HEK293 (cell line): ENCODE measurements around the gene VAMP5.

Source experiments
- CTCF ChIA-PET: fragments of 350-600 bp; formaldehyde crosslinking; extraction: SDS; loops from one replicate; lab custom pipeline; 2021; ENCODE audit warnings: antibody characterized with exemption; lab: Yijun Ruan, JAX
- POLR2A ChIA-PET: fragments of 300-600 bp; formaldehyde crosslinking; extraction: SDS; loops from one replicate; lab custom pipeline; 2020; ENCODE audit warnings: antibody characterized with exemption, inconsistent platforms; lab: Yijun Ruan, JAX
- H3K27ac ChIP-seq: fragments of 200-500 bp; sonication (Bioruptor generic); 2 replicates; pipeline ENCODE4 v1.5.1; 2014; ENCODE audit warnings: low read depth, low read length, control low read depth, inconsistent platforms; ENCODE audit errors: extremely low read depth
- H3K36me3 ChIP-seq, 2 experiments: fragments of 200-500 bp in 1 of 2; sonication (Bioruptor generic) in 1 of 2; 1 replicate in 1 of 2; 2 replicates in 1 of 2; pipeline ENCODE4 v1.5.1; 2014 to 2017; ENCODE audit warnings: inconsistent platforms in 2 of 2, low read length in 2 of 2; ENCODE audit not compliant: control insufficient read depth in 2 of 2, insufficient read depth in 1 of 2
- H3K4me1 ChIP-seq: fragments of 200-500 bp; sonication (Bioruptor generic); 2 replicates; pipeline ENCODE4 v1.5.1; 2014; ENCODE audit warnings: mild to moderate bottlenecking, low read length, inconsistent platforms; ENCODE audit not compliant: control insufficient read depth, insufficient read depth
- H3K4me3 ChIP-seq: 2 replicates; pipeline ENCODE4 v1.5.1; 2011; ENCODE audit warnings: low read depth, mild to moderate bottlenecking, control low read depth, low read length, moderate library complexity
- H3K9me3 ChIP-seq: fragments of 200-500 bp; sonication (Bioruptor generic); 2 replicates; pipeline ENCODE4 v1.5.1; 2014; ENCODE audit warnings: low read depth, low read length, inconsistent platforms; ENCODE audit not compliant: control insufficient read depth, insufficient read depth
- HOXC10 ChIP-seq: sonication (generic); formaldehyde crosslinking; IDR thresholded peaks from 2 replicates; pipeline ENCODE4 v1.8.1; 2023; ENCODE audit warnings: mild to moderate bottlenecking, missing genetic modification reagents
- KLF10 ChIP-seq: fragments of 450-650 bp; IDR thresholded peaks from 2 replicates; pipeline ENCODE4 v1.5.1; 2018; ENCODE audit warnings: missing biosample characterization, mild to moderate bottlenecking, missing genetic modification characterization
- KLF16 ChIP-seq: fragments of 450-650 bp; formaldehyde crosslinking; IDR thresholded peaks from 2 replicates; pipeline ENCODE4 v1.5.1; 2017; ENCODE audit warnings: missing biosample characterization, missing genetic modification characterization
- MEIS1 ChIP-seq: sonication (generic); formaldehyde crosslinking; IDR thresholded peaks from 2 replicates; pipeline ENCODE4 v1.8.1; 2022; ENCODE audit warnings: missing genetic modification reagents, mild to moderate bottlenecking, borderline replicate concordance
- TCF7L2 ChIP-seq: IDR thresholded peaks from 2 replicates; pipeline ENCODE4 v1.6.1; 2011; ENCODE audit warnings: low read depth, mild to moderate bottlenecking, inconsistent platforms, low read length, moderate library complexity, borderline replicate concordance
- ZBTB17 ChIP-seq: fragments of 450-650 bp; formaldehyde crosslinking; IDR thresholded peaks from 2 replicates; pipeline ENCODE4 v1.5.1; 2016; ENCODE audit warnings: missing biosample characterization, missing genetic modification characterization
- ZBTB48 ChIP-seq: fragments of 450-650 bp; formaldehyde crosslinking; IDR thresholded peaks from 2 replicates; pipeline ENCODE4 v1.5.1; 2016; ENCODE audit warnings: missing biosample characterization, missing genetic modification characterization
- ZFP37 ChIP-seq: fragments of 450-650 bp; formaldehyde crosslinking; IDR thresholded peaks from 2 replicates; pipeline ENCODE4 v1.5.1; 2016; ENCODE audit warnings: missing biosample characterization, missing genetic modification characterization
- ZFP69B ChIP-seq: fragments of 450-650 bp; formaldehyde crosslinking; IDR thresholded peaks from 2 replicates; pipeline ENCODE4 v1.5.1; 2016; ENCODE audit warnings: missing biosample characterization, missing genetic modification characterization
- ZIC2 ChIP-seq: fragments of 450-650 bp; formaldehyde crosslinking; IDR thresholded peaks from 2 replicates; pipeline ENCODE4 v1.5.1; 2016; ENCODE audit warnings: missing biosample characterization, missing genetic modification characterization
- ZNF121 ChIP-seq: fragments of 450-650 bp; formaldehyde crosslinking; IDR thresholded peaks from 2 replicates; pipeline ENCODE4 v1.5.1; 2016; ENCODE audit warnings: missing biosample characterization, missing genetic modification characterization
- ZNF140 ChIP-seq: fragments of 450-650 bp; formaldehyde crosslinking; IDR thresholded peaks from 2 replicates; pipeline ENCODE4 v1.5.1; 2016; ENCODE audit warnings: missing biosample characterization, missing genetic modification characterization
- ZNF169 ChIP-seq: fragments of 450-650 bp; formaldehyde crosslinking; IDR thresholded peaks from 2 replicates; pipeline ENCODE4 v1.5.1; 2016; ENCODE audit warnings: missing biosample characterization, missing genetic modification characterization
- ZNF248 ChIP-seq: fragments of 450-650 bp; formaldehyde crosslinking; IDR thresholded peaks from 2 replicates; pipeline ENCODE4 v1.5.1; 2017; ENCODE audit warnings: missing biosample characterization, missing genetic modification characterization
- ZNF302 ChIP-seq: fragments of 450-650 bp; formaldehyde crosslinking; IDR thresholded peaks from 2 replicates; pipeline ENCODE4 v1.5.1; 2016; ENCODE audit warnings: missing biosample characterization, missing genetic modification characterization, low read depth
- ZNF426 ChIP-seq: fragments of 450-650 bp; formaldehyde crosslinking; IDR thresholded peaks from 2 replicates; pipeline ENCODE4 v1.5.1; 2017; ENCODE audit warnings: missing biosample characterization, missing genetic modification characterization, mild to moderate bottlenecking, inconsistent platforms, moderate library complexity
- ZNF48 ChIP-seq: fragments of 450-650 bp; formaldehyde crosslinking; IDR thresholded peaks from 2 replicates; pipeline ENCODE4 v1.5.1; 2016; ENCODE audit warnings: missing biosample characterization, missing genetic modification characterization
- ZNF530 ChIP-seq: fragments of 450-650 bp; formaldehyde crosslinking; IDR thresholded peaks from 2 replicates; pipeline ENCODE4 v1.5.1; 2016; ENCODE audit warnings: low read depth, missing biosample characterization, missing genetic modification characterization
- ZNF555 ChIP-seq: fragments of 450-650 bp; formaldehyde crosslinking; conservative IDR thresholded peaks from 2 replicates; pipeline ENCODE4 v1.5.1; 2017; ENCODE audit warnings: missing biosample characterization, mild to moderate bottlenecking, missing genetic modification characterization, inconsistent platforms
- ZNF629 ChIP-seq: fragments of 450-650 bp; formaldehyde crosslinking; IDR thresholded peaks from 2 replicates; pipeline ENCODE4 v1.5.1; 2017; ENCODE audit warnings: missing biosample characterization, missing genetic modification characterization
- ZNF660 ChIP-seq: fragments of 450-650 bp; IDR thresholded peaks from 2 replicates; pipeline ENCODE4 v1.5.1; 2018; ENCODE audit warnings: missing biosample characterization, mild to moderate bottlenecking, missing genetic modification characterization
- ZNF664 ChIP-seq: fragments of 450-650 bp; formaldehyde crosslinking; IDR thresholded peaks from 2 replicates; pipeline ENCODE4 v1.5.1; 2016; ENCODE audit warnings: missing biosample characterization, missing genetic modification characterization
- ZNF768 ChIP-seq: fragments of 450-650 bp; formaldehyde crosslinking; IDR thresholded peaks from 2 replicates; pipeline ENCODE4 v1.5.1; 2018; ENCODE audit warnings: missing biosample characterization, mild to moderate bottlenecking, missing genetic modification characterization
- TF ChIP-seq, protein P1 (sequence below): fragments of 450-650 bp; formaldehyde crosslinking; IDR thresholded peaks from 2 replicates; pipeline ENCODE4 v1.5.1; 2017; ENCODE audit warnings: missing biosample characterization, missing genetic modification characterization
- TF ChIP-seq, protein P2 (sequence below): fragments of 450-650 bp; formaldehyde crosslinking; IDR thresholded peaks from 2 replicates; pipeline ENCODE4 v1.5.1; 2016; ENCODE audit warnings: missing biosample characterization, missing genetic modification characterization
- TF ChIP-seq, protein P3 (sequence below): fragments of 450-650 bp; formaldehyde crosslinking; IDR thresholded peaks from 2 replicates; pipeline ENCODE4 v1.5.1; 2016; ENCODE audit warnings: missing biosample characterization, missing genetic modification characterization
- TF ChIP-seq, protein P4 (sequence below): fragments of 450-650 bp; formaldehyde crosslinking; optimal IDR thresholded peaks from 2 replicates; pipeline ENCODE3; 2016; ENCODE audit warnings: missing biosample characterization, mild to moderate bottlenecking, missing genetic modification characterization
- TF ChIP-seq, protein P5 (sequence below): fragments of 450-650 bp; formaldehyde crosslinking; IDR thresholded peaks from 2 replicates; pipeline ENCODE4 v1.5.1; 2016; ENCODE audit warnings: missing biosample characterization, missing genetic modification characterization

Gene VAMP5

DNA sequence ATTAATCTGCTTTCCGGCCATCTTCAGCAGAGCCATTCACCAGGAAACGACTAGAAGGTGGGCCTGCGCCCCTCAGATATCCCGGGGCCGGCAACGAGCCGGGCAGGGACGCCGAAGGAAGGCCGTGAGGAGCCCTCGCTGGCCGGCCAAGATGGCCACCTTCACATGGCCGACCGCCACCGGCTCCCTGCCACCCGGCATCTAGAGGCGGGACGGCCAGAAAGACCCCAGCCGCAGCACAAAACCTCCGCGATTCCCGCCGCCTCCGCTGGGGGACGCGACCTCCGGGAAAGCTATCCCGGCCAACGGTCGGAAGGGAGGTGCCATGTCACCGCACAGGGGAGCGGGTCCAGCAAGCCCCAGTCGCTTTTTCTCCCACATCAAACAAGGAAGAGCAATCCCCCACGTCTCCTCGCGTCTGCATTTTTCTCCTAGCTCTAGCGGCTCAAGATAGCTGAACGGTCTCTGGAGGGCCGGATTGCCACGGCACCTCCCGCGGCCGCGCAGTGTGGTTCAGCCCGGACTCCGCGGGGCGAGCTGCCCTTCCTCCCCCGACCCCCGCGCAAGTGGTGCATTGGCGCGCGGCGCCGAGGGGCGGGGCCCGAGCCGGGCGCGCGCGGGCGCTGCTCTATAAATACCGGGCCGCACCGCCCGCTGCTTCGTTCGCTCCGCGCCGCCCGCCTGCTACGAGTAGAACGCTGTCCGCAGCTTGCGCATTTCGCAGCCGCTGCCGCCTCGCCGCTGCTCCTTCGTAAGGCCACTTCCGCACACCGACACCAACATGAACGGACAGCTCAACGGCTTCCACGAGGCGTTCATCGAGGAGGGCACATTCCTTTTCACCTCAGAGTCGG, 45.5 kb upstream of the VAMP5 start, which contains the start of gene MAT2A (continued):
- no peak for TF ChIP-seq ZNF555 (tag by site-specific recombination)
- TF ChIP-seq ZNF121 (tag by site-specific recombination), result peak; percentile 86
- no peak for TF ChIP-seq ZNF664 (tag by site-specific recombination)
- no peak for TF ChIP-seq TCF7L2
- TF ChIP-seq ZNF629 (tag by site-specific recombination), result peak; percentile 79
- TF ChIP-seq ZBTB48 (tag by site-specific recombination), result peak; percentile 59
- TF ChIP-seq ZNF768 (tag by site-specific recombination), result no peak
- TF ChIP-seq ZNF248 (tag by site-specific recombination), result no peak
- no peak for TF ChIP-seq ZNF48 (tag by site-specific recombination)
- no peak; the same call in none of the 2 replicates for TF ChIP-seq ZIC2 (tag by site-specific recombination)
- no peak for TF ChIP-seq ZNF530 (tag by site-specific recombination)
- no peak for TF ChIP-seq ZNF140 (tag by site-specific recombination)
- no peak for TF ChIP-seq ZNF169
- TF ChIP-seq ZNF660, result no peak; the same call in 1 of the 2 replicates
- TF ChIP-seq, protein P1, sequence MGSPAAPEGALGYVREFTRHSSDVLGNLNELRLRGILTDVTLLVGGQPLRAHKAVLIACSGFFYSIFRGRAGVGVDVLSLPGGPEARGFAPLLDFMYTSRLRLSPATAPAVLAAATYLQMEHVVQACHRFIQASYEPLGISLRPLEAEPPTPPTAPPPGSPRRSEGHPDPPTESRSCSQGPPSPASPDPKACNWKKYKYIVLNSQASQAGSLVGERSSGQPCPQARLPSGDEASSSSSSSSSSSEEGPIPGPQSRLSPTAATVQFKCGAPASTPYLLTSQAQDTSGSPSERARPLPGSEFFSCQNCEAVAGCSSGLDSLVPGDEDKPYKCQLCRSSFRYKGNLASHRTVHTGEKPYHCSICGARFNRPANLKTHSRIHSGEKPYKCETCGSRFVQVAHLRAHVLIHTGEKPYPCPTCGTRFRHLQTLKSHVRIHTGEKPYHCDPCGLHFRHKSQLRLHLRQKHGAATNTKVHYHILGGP (tag by site-specific recombination), result no peak
- no peak for TF ChIP-seq ZNF302 (tag by site-specific recombination)
- TF ChIP-seq ZBTB17 (tag by site-specific recombination), result peak; percentile 40; the same call in 1 of the 2 replicates
- TF ChIP-seq, protein P2, sequence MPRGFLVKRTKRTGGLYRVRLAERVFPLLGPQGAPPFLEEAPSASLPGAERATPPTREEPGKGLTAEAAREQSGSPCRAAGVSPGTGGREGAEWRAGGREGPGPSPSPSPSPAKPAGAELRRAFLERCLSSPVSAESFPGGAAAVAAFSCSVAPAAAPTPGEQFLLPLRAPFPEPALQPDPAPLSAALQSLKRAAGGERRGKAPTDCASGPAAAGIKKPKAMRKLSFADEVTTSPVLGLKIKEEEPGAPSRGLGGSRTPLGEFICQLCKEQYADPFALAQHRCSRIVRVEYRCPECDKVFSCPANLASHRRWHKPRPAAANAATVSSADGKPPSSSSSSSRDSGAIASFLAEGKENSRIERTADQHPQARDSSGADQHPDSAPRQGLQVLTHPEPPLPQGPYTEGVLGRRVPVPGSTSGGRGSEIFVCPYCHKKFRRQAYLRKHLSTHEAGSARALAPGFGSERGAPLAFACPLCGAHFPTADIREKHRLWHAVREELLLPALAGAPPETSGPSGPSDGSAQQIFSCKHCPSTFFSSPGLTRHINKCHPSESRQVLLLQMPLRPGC, result peak; percentile 34; the same call in 1 of the 2 replicates
- peak; percentile 47; the same call in 1 of the 2 replicates for TF ChIP-seq KLF10 (tag by site-specific recombination)
- TF ChIP-seq, protein P3, sequence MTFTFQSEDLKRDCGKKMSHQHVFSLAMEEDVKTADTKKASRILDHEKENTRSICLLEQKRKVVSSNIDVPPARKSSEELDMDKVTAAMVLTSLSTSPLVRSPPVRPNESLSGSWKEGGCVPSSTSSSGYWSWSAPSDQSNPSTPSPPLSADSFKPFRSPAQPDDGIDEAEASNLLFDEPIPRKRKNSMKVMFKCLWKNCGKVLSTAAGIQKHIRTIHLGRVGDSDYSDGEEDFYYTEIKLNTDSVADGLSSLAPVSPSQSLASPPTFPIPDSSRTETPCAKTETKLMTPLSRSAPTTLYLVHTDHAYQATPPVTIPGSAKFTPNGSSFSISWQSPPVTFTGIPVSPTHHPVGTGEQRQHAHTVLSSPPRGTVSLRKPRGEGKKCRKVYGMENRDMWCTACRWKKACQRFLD (tag by site-specific recombination), result no peak

DNA sequence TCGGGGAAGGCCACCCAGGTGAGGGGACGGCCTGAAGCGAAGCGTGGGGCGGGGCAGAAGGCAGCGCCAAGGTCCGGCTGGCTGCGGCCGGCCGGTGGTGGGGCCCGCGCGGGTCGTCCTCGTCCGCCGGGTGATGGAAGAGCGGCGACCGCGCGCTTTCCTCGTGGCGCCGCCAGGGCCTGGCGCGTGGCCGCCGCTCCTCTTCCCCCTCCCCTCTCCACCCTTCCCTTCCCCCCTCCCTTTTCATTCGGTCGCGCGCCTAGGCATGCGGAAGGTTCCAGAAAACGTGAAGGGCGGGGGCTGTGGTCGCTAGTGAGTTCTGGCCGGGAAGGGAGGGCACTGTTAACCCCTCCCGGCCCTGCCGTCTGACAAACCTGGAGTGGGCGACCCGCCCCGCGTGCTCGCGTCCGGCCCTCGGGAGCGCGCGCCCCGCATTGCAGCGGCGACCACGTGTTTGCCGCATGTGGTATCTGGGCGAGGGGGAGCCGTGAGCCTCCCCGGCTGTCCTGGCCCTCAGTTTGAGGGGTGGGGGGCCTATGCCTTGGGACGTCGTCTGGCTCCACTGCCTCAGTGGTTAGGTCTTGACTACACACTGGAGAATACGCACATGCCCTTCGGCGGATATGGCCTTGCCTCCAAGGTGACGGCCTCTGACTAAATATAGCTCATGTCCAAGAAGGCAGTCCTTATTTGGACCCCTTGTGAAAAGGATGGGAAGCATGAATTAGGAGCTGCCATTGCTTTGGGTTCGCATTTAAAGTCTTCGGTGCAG, 44.7 kb upstream of the VAMP5 start:
- Histone ChIP-seq H3K9me3 (no peaks in the 10 kb centered on the region), H3K4me1 (0 out of 2 replicates have a peak, but pooled peaks cover 2% of the 10 kb centered on the region), H3K27ac (peak overlapping the region; percentile 99), H3K4me3 (peak overlapping the region; percentile 98), H3K36me3 (peaks cover 21 to 51% of the 10 kb centered on the region in 2 experiments)
- CTCF ChIA-PET, result interaction anchor here (0.7 to 9.1 kb wide), 6 partner anchors 9 to 186 kb away, joined by 3 to 73 read pairs (median 3); partner anchors contain the start of gene SH2D6
- POLR2A ChIA-PET, result interaction anchor here (0.6 to 5.3 kb wide), 53 partner anchors 9 to 566 kb away, joined by 3 to 106 read pairs (median 6); partner anchors contain the start of genes C2orf68, ELMOD3, GGCX and POLR1A
- TF ChIP-seq KLF16 (tag by site-specific recombination) (peak; percentile 44; the same call in 1 of the 2 replicates), ZFP37 (peak; percentile 33; the same call in 1 of the 2 replicates), MEIS1 (peak; percentile 21; the same call in 1 of the 2 replicates), HOXC10 (CRISPR knock-in tag) (peak; percentile 45; the same call in 1 of the 2 replicates), ZNF426 (tag by site-specific recombination) (no peak), ZFP69B (tag by site-specific recombination) (0 out of 2 replicates have a peak, but pooled peaks have one; percentile 7)
- TF ChIP-seq, protein P4, sequence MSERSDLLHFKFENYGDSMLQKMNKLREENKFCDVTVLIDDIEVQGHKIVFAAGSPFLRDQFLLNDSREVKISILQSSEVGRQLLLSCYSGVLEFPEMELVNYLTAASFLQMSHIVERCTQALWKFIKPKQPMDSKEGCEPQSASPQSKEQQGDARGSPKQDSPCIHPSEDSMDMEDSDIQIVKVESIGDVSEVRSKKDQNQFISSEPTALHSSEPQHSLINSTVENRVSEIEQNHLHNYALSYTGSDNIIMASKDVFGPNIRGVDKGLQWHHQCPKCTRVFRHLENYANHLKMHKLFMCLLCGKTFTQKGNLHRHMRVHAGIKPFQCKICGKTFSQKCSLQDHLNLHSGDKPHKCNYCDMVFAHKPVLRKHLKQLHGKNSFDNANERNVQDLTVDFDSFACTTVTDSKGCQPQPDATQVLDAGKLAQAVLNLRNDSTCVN (tag by site-specific recombination), result peak; percentile 97
- TF ChIP-seq, protein P5, sequence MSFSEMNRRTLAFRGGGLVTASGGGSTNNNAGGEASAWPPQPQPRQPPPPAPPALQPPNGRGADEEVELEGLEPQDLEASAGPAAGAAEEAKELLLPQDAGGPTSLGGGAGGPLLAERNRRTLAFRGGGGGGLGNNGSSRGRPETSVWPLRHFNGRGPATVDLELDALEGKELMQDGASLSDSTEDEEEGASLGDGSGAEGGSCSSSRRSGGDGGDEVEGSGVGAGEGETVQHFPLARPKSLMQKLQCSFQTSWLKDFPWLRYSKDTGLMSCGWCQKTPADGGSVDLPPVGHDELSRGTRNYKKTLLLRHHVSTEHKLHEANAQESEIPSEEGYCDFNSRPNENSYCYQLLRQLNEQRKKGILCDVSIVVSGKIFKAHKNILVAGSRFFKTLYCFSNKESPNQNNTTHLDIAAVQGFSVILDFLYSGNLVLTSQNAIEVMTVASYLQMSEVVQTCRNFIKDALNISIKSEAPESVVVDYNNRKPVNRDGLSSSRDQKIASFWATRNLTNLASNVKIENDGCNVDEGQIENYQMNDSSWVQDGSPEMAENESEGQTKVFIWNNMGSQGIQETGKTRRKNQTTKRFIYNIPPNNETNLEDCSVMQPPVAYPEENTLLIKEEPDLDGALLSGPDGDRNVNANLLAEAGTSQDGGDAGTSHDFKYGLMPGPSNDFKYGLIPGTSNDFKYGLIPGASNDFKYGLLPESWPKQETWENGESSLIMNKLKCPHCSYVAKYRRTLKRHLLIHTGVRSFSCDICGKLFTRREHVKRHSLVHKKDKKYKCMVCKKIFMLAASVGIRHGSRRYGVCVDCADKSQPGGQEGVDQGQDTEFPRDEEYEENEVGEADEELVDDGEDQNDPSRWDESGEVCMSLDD (tag by site-specific recombination), result no peak
